ENCODE measurements around the gene NCDN. TPM values are rescaled to one million over a fixed set of nuclear protein-coding genes. Genes with fewer than 3 reads are reported as not detected.

The NCDN gene
- total RNA-seq, 4 donors from 2014 or later: 10.1 to 13.7 (median 12.1) TPM

GRCh38 chr1:35592991-35593769 lies 35.6 kb downstream of the NCDN start:
- Histone ChIP-seq H3K27ac (no peak overlapping the region), H3K36me3 (peaks cover 0 to 20% (median 0%) of the 10 kb centered on the region in 3 donors), H3K9me3 (no peaks in the 10 kb centered on the region), H3K4me3 (no peak overlapping the region), H3K4me1 (peaks cover 0 to 6% (median 0%) of the 10 kb centered on the region in 3 donors), H3K27me3 (no peaks in the 10 kb centered on the region)
- WGBS, 2 donors: 72 to 76% methylated on average over 7 to 8 of the region's 8 CpGs
- intact Hi-C loops (cut with DNase I): no loop called here
- TF ChIP-seq, protein P1, sequence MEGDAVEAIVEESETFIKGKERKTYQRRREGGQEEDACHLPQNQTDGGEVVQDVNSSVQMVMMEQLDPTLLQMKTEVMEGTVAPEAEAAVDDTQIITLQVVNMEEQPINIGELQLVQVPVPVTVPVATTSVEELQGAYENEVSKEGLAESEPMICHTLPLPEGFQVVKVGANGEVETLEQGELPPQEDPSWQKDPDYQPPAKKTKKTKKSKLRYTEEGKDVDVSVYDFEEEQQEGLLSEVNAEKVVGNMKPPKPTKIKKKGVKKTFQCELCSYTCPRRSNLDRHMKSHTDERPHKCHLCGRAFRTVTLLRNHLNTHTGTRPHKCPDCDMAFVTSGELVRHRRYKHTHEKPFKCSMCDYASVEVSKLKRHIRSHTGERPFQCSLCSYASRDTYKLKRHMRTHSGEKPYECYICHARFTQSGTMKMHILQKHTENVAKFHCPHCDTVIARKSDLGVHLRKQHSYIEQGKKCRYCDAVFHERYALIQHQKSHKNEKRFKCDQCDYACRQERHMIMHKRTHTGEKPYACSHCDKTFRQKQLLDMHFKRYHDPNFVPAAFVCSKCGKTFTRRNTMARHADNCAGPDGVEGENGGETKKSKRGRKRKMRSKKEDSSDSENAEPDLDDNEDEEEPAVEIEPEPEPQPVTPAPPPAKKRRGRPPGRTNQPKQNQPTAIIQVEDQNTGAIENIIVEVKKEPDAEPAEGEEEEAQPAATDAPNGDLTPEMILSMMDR (IDR thresholded peaks at IDR 0.05): no peak
- DNase-seq: no peak

GRCh38 chr1:35594005-35594760 lies 36.6 kb downstream of the NCDN start:
- WGBS, 2 donors: 77 to 96% methylated on average over 3 to 8 of the region's 9 CpGs
- TF ChIP-seq, protein P1 (IDR thresholded peaks at IDR 0.05): no peak
- no peak for TF ChIP-seq POLR2A (IDR thresholded peaks at IDR 0.05)
- DNase-seq: no peak

GRCh38 chr1:35595684-35596083 lies 38.1 kb downstream of the NCDN start:
- Histone ChIP-seq H3K9me3 (no peaks in the 10 kb centered on the region), H3K27ac (no peak overlapping the region), H3K27me3 (no peaks in the 10 kb centered on the region), H3K36me3 (peaks cover 0 to 40% (median 0%) of the 10 kb centered on the region in 3 donors), H3K4me1 (peaks cover 0 to 6% (median 0%) of the 10 kb centered on the region in 3 donors), H3K4me3 (no peak overlapping the region)
- WGBS, 2 donors: 90 to 95% methylated on average over 6 to 7 of the region's 7 CpGs
- DNase-seq: no peak
- intact Hi-C loops (cut with DNase I): no loop called here
- TF ChIP-seq POLR2A (IDR thresholded peaks at IDR 0.05): no peak
- TF ChIP-seq, protein P1 (IDR thresholded peaks at IDR 0.05): no peak

More at GRCh38 chr1:35594005-35594760, 36.6 kb downstream of the NCDN start:
- Histone ChIP-seq H3K4me3 (no peak overlapping the region), H3K27me3 (no peaks in the 10 kb centered on the region), H3K36me3 (peaks cover 0 to 30% (median 0%) of the 10 kb centered on the region in 3 donors), H3K9me3 (no peaks in the 10 kb centered on the region), H3K27ac (no peak overlapping the region), H3K4me1 (peaks cover 0 to 6% (median 0%) of the 10 kb centered on the region in 3 donors)
- intact Hi-C loops (cut with DNase I): no loop called here

DNA sequence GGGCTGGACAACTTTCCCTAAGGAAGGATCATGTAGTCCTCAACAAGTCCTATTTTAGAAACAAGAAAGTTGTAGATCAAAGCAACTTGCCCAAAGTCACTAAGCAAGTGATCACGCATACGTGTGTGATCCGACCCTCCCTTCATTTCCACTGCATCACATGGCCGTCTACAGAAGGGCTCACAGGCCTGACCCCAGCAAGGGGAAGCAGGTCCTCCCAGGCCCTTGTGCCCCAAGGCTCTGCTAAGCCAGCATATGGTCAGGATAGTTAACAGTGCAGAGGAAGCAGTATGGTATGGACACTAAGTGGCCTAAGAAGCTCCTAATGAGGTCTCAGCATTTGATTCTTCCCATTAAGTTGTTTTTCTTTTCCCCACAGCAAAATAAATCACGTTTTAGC lies 40.3 kb downstream of the NCDN start:
- Histone ChIP-seq H3K27ac (no peak overlapping the region), H3K9me3 (no peaks in the 10 kb centered on the region), H3K27me3 (no peaks in the 10 kb centered on the region), H3K4me1 (peaks cover 0 to 6% (median 0%) of the 10 kb centered on the region in 3 donors), H3K4me3 (no peak overlapping the region), H3K36me3 (peaks cover 0 to 55% (median 14%) of the 10 kb centered on the region in 3 donors)
- intact Hi-C loops (cut with DNase I): no loop called here
- DNase-seq: no peak
- 84 to 86% methylated on average over 4 to 5 of the region's 5 CpGs for WGBS, 2 donors
- TF ChIP-seq, protein P1 (IDR thresholded peaks at IDR 0.05): no peak
- TF ChIP-seq POLR2A (IDR thresholded peaks at IDR 0.05): no peak

DNA sequence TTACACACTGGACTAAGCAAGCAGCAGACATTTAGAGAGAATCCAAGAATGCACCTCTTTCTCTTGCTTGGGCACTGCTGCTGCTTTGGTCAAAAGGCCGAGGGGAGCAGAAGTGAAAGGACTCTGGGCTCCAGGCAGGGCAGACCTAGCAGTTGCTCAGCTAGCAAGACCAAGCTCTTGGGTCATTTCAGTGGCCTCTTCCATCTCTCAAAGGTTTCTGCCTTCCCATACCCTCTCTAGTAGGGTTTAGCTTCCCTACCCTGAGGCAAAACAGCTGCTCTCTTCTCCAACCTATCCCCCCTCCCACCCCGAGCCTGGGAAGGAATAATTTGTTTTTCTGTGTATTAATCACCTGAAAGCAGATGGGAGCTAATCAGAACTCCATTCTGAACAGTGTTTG lies 41.3 kb downstream of the NCDN start:
- H3K4me1 ChIP-seq: no peaks in the 10 kb centered on the region
- no peak for TF ChIP-seq POLR2A (IDR thresholded peaks at IDR 0.05)
- no peak for DNase-seq
- H3K27me3 ChIP-seq: no peaks in the 10 kb centered on the region
- peaks cover 0 to 65% (median 21%) of the 10 kb centered on the region in 3 donors for H3K36me3 ChIP-seq
- no peak overlapping the region for H3K4me3 ChIP-seq
- H3K9me3 ChIP-seq: no peaks in the 10 kb centered on the region
- 70% methylated on average over 1 to 2 of the region's 2 CpGs for WGBS, 2 donors
- H3K27ac ChIP-seq: no peak overlapping the region
- intact Hi-C loops (cut with DNase I): no loop called here
